Smooth muscle cell (in vitro differentiated cells): ENCODE data around the gene MZF1. TPM values are rescaled to one million over a fixed set of nuclear protein-coding genes. Genes with fewer than 3 reads are reported as not detected.

Experiments
- DNase-seq: peaks from one replicate; lab custom pipeline; 2025; ENCODE audit not compliant: unreplicated experiment; lab: John Stamatoyannopoulos, UW
- H2AFZ ChIP-seq: fragments of 200-600 bp; sonication (generic); 2 replicates; pipeline ENCODE4 v1.6.0; 2016; ENCODE audit warnings: antibody characterized with exemption, low read depth, mild to moderate bottlenecking
- H3F3A ChIP-seq: fragments of 200-600 bp; sonication (generic); 2 replicates; pipeline ENCODE4 v1.6.0; 2017; ENCODE audit warnings: antibody characterized with exemption, low read depth
- H3K27ac ChIP-seq: fragments of 200-600 bp; sonication (generic); 2 replicates; pipeline ENCODE4 v1.5.1; 2016; ENCODE audit warnings: low read depth, mild to moderate bottlenecking
- H3K27me3 ChIP-seq: fragments of 200-600 bp; sonication (generic); 2 replicates; pipeline ENCODE4 v1.6.1; 2016; ENCODE audit warnings: low read depth, mild to moderate bottlenecking
- H3K36me3 ChIP-seq: fragments of 200-600 bp; sonication (generic); 2 replicates; pipeline ENCODE4 v1.5.1; 2016; ENCODE audit warnings: low read depth
- H3K4me1 ChIP-seq: fragments of 200-600 bp; sonication (generic); 2 replicates; pipeline ENCODE4 v1.5.1; 2016; ENCODE audit warnings: low read depth
- H3K4me2 ChIP-seq: fragments of 200-600 bp; sonication (generic); 2 replicates; pipeline ENCODE4 v1.6.0; 2016; ENCODE audit warnings: mild to moderate bottlenecking
- H3K4me3 ChIP-seq: fragments of 200-600 bp; sonication (generic); 2 replicates; pipeline ENCODE4 v1.5.1; 2016; ENCODE audit warnings: mild to moderate bottlenecking
- H3K79me2 ChIP-seq: fragments of 200-600 bp; sonication (generic); 2 replicates; pipeline ENCODE4 v1.6.0; 2016; ENCODE audit warnings: low read depth, mild to moderate bottlenecking
- H3K9ac ChIP-seq: fragments of 200-600 bp; sonication (generic); 2 replicates; pipeline ENCODE4 v1.6.0; 2016; ENCODE audit warnings: low read depth
- H3K9me3 ChIP-seq: fragments of 200-600 bp; sonication (generic); replicated peaks from 2 replicates; pipeline ENCODE4 v1.5.1; 2016; ENCODE audit warnings: low read depth
- H4K20me1 ChIP-seq: fragments of 200-600 bp; sonication (generic); 2 replicates; pipeline ENCODE4 v1.6.0; 2016; ENCODE audit warnings: low read depth
- WGBS: methylation state at CpG from one replicate; pipeline ENCODE4 v1.1.7; 2016; ENCODE audit warnings: low lambda C conversion rate; 5-methylcytosine and 5-hydroxymethylcytosine counted together
- polyA plus RNA-seq: library from polyadenylated mRNA; unstranded; fragments of >200 nt; fragmentation: Nextera tagmentation; extraction: Ambion mirVana; gene quantifications from 2 replicates; pipeline ENCODE4 v1.2.1, GENCODE V29; 2016
- total RNA-seq: library from RNA; depleted of rRNA; stranded (reverse); fragments of >200 nt; gene quantifications from 2 replicates; pipeline ENCODE4 v1.2.3, GENCODE V29; 2014
- TF ChIP-seq, protein P1 (sequence below): fragments of 200-600 bp; sonication (generic); IDR thresholded peaks from 2 replicates; pipeline ENCODE4 v1.5.1; 2017; ENCODE audit warnings: borderline replicate concordance, mild to moderate bottlenecking, antibody characterized with exemption; ENCODE audit not compliant: insufficient read depth, poor library complexity, severe bottlenecking

Gene MZF1
- total and polyA plus RNA-seq, 2 experiments from 2014 or later, result 10.2 to 18.7 TPM

DNA sequence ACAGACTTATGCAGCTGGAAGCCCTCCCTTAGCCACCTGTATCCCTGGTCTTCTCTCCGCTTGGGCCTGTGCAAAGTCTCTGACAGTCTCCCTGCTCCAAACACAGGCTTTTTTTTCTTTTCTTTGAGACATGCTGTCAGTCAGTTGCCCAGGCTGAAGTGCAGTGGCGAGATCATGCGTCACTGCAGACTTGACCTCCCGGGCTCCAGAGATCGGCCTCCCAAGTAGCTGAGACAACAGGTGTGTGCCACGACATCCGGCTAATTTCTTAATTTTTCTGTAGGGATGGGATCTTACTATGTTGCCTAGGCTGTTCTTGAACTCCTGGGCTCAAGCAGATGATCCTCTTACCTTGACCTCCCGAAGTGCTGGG, 1.6 kb downstream of the MZF1 start:
- DNase-seq, result no peak
- Histone ChIP-seq H3K4me3 (no peak overlapping the region), H3K4me2 (peak overlapping the region; percentile 96), H4K20me1 (no peaks in the 10 kb centered on the region), H3K27me3 (no peaks in the 10 kb centered on the region), H3K9me3 (no peaks in the 10 kb centered on the region), H3K27ac (no peak overlapping the region), H3K4me1 (peaks cover 14% of the 10 kb centered on the region), H3K36me3 (no peaks in the 10 kb centered on the region), H3K9ac (no peak overlapping the region), H3K79me2 (peaks cover 6% of the 10 kb centered on the region), H3F3A (peaks cover 10% of the 10 kb centered on the region), H2AFZ (no peak overlapping the region)
- WGBS, result 98% methylated on average over 8 of the region's 8 CpGs
- TF ChIP-seq, protein P1, sequence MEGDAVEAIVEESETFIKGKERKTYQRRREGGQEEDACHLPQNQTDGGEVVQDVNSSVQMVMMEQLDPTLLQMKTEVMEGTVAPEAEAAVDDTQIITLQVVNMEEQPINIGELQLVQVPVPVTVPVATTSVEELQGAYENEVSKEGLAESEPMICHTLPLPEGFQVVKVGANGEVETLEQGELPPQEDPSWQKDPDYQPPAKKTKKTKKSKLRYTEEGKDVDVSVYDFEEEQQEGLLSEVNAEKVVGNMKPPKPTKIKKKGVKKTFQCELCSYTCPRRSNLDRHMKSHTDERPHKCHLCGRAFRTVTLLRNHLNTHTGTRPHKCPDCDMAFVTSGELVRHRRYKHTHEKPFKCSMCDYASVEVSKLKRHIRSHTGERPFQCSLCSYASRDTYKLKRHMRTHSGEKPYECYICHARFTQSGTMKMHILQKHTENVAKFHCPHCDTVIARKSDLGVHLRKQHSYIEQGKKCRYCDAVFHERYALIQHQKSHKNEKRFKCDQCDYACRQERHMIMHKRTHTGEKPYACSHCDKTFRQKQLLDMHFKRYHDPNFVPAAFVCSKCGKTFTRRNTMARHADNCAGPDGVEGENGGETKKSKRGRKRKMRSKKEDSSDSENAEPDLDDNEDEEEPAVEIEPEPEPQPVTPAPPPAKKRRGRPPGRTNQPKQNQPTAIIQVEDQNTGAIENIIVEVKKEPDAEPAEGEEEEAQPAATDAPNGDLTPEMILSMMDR, result no peak

DNA sequence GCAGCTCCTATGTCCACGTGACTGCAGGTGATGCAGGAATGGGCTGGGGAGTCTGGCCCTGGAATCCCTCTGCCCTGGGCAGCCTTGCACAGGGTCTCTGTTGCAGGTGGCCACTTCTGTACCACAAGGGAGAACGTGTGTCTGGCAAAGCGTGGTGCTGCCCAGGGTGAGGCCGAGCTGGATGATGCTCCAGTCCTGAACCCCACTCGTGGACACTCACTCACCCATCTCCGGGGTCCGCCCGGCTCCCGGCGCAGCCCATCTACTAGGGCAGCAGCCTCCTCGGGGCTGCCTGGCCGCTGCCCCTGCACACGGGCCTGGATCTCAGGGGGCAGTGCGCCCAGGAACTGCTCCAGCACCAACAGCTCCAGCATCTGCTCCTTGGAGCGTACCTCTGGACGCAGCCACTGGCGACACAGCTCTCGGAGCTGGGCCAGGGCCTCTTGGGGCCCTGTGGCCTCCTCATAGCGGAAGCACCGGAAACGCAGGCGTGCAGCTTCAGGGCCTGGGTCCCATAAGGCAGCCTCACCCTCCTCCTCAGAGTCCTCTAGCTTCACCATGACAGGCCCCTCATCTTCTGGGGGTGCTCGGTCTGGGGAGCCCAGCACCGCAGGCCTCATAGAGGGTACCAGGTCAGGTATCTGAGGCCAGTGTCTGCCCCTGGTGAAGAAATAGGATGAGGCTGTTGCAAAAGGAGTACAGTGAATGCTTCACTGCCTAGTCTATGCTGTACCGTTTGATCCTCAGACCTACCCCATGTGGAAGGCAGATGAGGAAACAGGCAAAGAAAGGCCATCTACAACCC, 2.2 kb downstream of the MZF1 start:
- Histone ChIP-seq H3F3A (peaks cover 10% of the 10 kb centered on the region), H3K9me3 (no peaks in the 10 kb centered on the region), H3K27me3 (no peaks in the 10 kb centered on the region), H3K36me3 (no peaks in the 10 kb centered on the region), H2AFZ (no peak overlapping the region), H4K20me1 (no peaks in the 10 kb centered on the region), H3K4me2 (no peak overlapping the region), H3K4me3 (no peak overlapping the region), H3K4me1 (peaks cover 14% of the 10 kb centered on the region), H3K9ac (no peak overlapping the region), H3K27ac (no peak overlapping the region), H3K79me2 (peaks cover 3% of the 10 kb centered on the region)
- no peak for DNase-seq
- TF ChIP-seq, protein P1, result no peak
- 94% methylated on average over 25 of the region's 25 CpGs for WGBS

DNA sequence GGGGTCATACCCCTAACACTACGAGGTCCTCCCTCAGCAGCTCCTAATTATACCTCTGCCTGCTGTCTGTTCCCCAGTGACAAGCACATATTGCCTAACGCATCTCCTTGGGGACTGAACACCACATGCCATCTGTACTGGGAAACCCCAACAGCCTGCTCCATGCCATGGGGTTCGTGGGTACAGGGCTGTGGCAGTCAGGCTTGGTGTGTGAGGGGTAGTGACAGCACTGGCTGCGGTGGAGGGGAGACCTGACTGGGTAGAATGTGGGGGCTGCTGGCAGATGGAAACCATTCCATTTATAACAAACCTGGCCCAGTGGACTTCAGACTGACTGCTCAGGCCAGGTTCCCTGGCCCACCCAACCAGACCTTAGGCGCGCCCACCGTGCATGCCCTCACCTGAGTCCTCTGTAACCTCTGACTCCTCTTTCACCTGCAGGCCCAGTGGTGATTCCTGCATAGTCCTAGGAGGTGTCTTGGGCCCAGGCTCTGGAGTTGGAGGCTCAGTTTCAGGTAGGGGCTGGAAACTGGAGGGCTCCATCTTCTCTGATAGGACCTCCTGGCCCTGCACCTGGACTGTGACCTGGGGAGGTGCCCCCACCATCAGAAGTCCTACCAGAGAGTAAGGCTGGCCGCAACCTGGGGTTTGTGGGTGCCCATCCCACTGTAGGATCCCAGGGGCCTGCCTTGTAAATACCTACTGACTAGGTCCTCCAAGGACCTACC, 3.0 kb downstream of the MZF1 start:
- H3F3A ChIP-seq, result peaks cover 10% of the 10 kb centered on the region
- no peaks in the 10 kb centered on the region for H4K20me1 ChIP-seq
- H3K4me3 ChIP-seq, result no peak overlapping the region
- 95% methylated on average over 8 of the region's 8 CpGs for WGBS
- no peak for DNase-seq
- H3K4me2 ChIP-seq, result no peak overlapping the region
- H2AFZ ChIP-seq, result no peak overlapping the region
- H3K79me2 ChIP-seq, result peaks cover 3% of the 10 kb centered on the region
- no peaks in the 10 kb centered on the region for H3K27me3 ChIP-seq
- no peaks in the 10 kb centered on the region for H3K36me3 ChIP-seq
- peaks cover 14% of the 10 kb centered on the region for H3K4me1 ChIP-seq
- TF ChIP-seq, protein P1, result no peak
- no peak overlapping the region for H3K9ac ChIP-seq
- H3K27ac ChIP-seq, result no peak overlapping the region
- H3K9me3 ChIP-seq, result no peaks in the 10 kb centered on the region
